Right lobe of liver (tissue), 4 donors: ENCODE data around the gene TF.

Experiments
- POLR2A ChIP-seq: fragments of 450-650 bp; IDR thresholded peaks from one replicate; pipeline ENCODE4 v1.6.1; 2017; ENCODE audit warnings: antibody characterized with exemption, mild to moderate bottlenecking
- TF ChIP-seq, protein P1 (sequence below), 4 donors: fragments of 200-600 bp in 3 of 4; fragments of 450-650 bp in 1 of 4; IDR thresholded peaks; one replicate each; pipeline versions ENCODE4 v1.5.1 to v1.8.0; 2016 to 2022; ENCODE audit warnings: antibody characterized with exemption in 4 of 4, mild to moderate bottlenecking in 2 of 4
- donor health status: DM: no; HTN: no; CAD: no.
- donor health status: DM: no; HTN: no; CAD: no.
- donor health status: DM: no; HTN: yes; CAD: no.

DNA sequence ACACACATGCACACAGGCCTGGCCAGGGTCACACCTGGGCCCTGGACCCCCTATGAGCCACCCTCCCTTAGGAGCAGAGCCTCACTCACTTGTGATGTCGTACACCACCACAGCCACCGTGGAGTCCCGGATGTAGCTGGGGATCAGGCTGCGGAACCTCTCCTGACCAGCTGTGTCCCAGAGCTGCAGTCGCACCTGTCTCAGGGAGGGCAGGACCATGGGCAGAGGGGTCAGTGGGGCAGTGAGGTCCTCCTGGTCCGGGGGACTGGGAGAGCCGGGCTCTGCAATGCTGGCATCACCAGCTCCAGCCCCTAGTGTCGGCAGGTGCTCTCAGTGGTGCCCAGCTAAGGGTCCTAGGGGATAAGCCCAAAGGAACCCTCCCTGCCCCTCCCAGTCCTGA, 95.0 kb downstream of the TF start:
- TF ChIP-seq, protein P1, sequence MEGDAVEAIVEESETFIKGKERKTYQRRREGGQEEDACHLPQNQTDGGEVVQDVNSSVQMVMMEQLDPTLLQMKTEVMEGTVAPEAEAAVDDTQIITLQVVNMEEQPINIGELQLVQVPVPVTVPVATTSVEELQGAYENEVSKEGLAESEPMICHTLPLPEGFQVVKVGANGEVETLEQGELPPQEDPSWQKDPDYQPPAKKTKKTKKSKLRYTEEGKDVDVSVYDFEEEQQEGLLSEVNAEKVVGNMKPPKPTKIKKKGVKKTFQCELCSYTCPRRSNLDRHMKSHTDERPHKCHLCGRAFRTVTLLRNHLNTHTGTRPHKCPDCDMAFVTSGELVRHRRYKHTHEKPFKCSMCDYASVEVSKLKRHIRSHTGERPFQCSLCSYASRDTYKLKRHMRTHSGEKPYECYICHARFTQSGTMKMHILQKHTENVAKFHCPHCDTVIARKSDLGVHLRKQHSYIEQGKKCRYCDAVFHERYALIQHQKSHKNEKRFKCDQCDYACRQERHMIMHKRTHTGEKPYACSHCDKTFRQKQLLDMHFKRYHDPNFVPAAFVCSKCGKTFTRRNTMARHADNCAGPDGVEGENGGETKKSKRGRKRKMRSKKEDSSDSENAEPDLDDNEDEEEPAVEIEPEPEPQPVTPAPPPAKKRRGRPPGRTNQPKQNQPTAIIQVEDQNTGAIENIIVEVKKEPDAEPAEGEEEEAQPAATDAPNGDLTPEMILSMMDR (IDR thresholded peaks at IDR 0.05) = no peak
- TF ChIP-seq POLR2A = no peak
